Activated CD4-positive, alpha-beta T cell treated with anti-CD3 and anti-CD28 coated beads, Interleukin-2, amount 50 U/mL, for 16 hours (primary cell): ENCODE measurements around the gene NQO2.
"Not testable (repeated sequence)": the region's sequence is repeated elsewhere in the genome, so short reads cannot be mapped to it uniquely, and the experiment has no call there.

Source experiments
- DNase-seq: peaks from one replicate; pipeline ENCODE4 v3.0.0-alpha.2; 2020

The NQO2 gene

DNA sequence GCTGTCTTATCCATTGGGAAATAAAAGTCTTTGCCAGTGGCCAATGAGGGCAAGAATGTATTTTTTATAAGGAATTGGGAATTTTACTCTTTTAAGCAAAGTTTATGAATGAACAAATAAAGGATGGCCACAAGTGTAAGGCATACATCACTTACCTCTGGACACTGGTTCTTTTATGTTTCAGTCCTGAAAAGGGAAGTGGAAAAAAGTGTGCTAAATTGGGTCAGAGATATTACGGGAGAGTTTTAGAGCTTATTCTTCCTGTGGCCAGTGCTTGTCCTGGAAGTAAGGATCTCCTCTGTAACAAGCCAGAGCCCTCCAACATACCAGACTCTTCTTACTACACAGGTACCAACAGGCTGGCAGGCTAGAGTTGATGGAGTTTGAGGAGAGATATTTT lies 46.1 kb downstream of the NQO2 start:
- no peak for DNase-seq

DNA sequence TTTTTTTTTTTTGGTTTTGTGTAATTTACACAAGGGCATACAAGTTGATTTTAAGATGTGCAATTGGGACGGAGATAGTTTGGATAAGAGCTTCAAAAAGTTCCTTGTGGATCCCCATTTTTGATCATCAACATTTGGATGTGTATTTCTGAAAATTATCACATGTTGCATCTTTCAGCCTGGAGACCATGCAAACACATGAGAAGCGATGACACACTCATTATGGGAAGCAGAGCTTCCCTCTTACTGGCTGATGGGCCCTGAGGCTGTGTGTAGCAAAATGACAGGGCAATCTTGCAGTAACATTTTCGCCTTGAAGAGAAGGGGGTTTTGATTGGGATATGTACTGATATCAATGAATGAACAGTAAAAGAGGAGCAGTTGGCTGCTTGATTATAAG lies 46.6 kb downstream of the NQO2 start:
- no peak for DNase-seq

DNA sequence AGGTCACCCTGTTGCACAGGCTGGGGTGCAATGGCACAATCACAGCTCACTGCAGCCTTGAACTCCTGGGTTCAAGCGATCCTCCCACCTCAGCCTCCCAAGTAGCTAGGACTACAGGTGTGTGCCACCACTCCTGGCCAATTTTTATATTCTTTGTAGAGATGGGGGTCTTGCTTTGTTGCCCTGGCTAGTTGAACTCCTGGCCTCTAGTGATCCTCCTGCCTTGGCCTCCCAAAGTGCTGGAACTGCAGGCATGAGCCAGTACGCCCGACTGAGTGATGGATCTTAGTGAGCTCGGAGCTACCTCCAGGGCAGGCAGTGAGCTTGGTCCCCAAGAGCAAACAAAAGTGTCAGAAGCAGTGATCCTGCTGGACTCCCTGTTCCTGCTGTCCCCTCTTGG lies 48.3 kb downstream of the NQO2 start:
- not testable (repeated sequence) for DNase-seq

DNA sequence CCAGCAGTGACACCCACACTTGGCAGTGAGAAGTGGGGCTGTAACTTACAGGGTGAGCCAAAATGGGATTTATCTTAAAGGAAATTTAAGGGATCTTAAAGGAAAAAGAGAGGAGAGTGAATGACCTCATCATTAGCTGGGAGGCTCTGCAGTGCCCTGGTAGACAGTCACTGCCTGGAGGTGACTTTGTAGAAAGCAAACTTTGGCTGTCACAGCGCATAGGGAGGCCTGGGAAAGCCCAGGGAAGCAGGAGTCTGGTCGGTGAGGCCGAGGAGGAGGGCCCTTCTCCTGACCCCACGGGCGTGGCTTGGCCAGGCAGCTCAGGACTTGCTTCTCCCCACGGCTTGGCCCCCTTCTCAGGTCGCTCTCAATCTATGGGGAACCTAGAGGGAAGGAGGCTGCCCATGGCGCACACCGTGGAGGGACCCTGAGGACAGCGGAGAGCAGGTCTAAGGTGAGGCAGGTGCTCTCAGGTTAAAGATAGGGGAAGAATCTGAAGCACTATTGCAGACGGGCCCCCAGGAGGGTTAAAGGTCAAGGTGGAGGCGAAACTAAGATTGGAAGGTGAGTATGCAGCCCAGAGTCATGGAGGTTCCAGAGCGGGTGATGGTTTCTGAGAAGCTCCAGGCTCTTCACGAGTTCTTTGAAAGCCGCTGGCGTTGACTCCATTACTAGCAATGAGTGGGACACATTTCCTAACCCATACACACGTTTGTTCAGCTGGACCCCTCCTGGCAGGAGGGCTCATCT lies 53.0 kb downstream of the NQO2 start:
- DNase-seq = no peak

DNA sequence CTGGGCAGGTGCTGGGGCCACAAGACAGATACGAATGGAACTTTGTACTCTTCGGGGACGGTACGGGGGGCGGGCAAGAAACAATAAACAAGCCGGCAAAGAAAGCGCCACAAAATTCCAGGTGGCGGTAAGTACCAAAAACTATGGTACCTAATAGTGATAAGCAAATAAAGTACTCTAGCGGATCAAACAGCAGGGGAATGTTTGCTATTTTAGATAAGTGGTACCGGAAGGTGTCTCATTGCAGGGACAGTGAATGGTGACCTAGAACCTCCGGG lies 53.5 kb downstream of the NQO2 start:
- DNase-seq = no peak

DNA sequence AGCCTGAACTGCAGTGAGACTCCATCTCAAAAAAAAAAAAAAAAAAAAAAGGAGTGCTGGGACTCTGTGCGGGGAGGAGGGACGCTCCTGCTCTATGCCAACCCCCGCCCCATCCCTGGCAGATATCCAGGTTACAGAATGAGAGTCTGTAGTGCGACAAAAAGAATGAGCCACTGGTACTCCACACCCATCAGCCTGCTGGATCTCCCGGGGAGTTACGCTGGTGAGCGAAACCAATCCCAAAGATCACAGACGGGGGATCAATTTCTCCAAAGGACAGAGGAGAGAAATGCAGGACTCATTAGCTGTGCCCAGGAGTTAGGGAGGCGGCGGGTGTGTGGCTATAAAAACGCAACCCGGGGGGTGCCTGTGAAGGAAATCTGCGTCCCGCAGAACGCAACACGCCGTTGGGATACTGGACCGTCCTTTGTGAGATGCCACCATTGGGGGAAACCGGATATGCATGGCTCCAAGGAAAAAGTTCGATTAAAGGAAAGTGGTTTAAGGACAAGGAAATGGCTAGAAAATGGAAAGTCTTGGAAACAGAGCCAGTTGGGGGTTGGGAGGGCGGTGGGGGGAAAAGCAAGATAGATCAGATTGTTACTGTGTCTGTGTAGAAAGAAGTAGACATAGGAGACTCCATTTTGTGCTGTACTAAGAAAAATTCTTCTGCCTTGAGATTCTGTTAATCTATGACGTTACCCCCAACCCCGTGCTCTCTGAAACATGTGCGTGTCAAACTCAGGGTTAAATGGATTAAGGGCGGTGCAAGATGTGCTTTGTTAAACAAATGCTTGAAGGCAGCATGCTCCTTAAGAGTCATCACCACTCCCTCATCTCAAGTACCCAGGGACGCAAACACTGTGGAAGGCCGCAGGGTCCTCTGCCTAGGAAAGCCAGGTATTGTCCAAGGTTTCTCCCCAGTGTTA lies 54.8 kb downstream of the NQO2 start:
- not testable (repeated sequence) for DNase-seq

DNA sequence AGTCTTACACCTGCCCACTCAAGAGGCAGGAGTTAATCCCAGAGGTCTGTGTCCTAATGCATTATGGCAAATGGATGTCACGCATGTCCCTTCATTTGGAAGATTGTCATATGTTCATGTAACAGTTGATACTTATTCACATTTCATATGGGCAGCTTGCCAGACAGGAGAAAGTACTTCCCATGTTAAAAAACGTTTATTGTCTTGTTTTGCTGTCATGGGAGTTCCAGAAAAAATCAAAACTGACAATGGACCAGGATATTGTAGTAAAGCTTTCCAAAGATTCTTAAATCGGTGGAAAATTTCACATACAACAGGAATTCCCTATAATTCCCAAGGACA lies 55.4 kb downstream of the NQO2 start:
- DNase-seq = not testable (repeated sequence)

DNA sequence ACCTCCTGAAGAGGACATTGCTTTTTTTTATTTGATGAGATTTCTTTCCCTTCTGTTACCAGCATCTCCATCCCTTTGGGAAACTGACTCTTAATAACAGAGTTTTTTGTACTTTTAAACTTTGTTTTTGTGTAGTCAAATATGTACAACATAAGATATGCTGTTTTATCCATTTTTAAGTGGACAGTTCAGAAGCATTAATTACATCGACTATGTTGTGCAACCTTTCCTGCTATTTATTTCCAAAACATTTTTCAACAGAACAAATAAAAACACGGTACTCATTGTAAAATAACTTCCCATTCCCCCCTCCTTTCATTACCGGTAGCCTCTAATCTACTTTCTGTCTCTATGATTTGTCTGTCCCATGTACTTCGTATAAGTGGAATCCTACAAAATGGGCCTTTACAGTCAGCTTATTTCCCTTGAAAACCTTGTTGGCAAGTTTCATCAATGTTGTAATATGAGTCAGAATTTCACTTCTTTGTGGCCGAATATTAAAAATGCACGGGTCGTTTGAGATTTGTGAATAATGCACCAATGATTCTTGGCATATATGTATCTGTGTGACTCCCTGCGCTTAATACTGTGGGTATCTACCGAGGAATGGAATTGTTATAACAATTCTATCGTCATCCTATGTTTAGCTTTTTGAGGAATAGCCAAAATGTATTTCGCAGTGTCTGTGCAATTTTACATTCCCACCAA lies 57.5 kb downstream of the NQO2 start:
- DNase-seq = no peak

DNA sequence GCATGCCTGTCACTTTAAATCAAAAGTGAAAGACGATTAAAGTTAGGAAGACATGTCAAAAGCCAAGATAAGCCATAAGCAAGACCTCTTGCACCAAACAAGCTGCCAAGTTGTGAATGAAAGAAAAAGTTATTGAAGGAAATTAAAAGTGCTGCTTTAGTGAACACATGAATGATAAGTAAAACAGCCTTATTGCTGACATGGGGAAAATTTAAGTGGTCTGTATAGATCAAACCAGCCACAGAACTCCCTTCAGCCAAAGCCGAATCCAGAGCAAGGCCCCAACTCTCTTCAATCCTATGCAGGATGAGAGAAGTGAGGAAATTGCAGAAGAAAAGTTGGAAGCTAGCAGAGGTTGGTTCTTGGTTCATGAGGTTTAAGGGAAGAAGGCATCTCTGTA lies 59.3 kb downstream of the NQO2 start:
- no peak for DNase-seq

DNA sequence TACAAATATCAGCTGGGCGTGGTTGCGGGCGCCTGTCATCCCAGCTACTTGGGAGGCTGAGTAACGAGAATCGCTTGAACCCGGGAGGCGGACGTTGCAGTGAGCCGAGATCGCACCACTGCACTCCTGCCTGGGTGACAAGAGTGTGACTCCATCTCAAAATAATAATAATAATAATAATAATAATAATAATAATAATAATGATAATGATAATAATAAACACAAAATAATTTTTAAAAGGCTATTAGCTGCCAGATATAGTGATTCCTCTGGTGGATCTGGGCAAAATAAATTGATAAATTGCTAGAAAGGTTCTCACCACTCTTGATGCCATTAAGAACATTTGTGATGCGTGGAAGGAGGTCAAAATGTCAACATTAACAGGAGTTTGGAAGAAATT lies 60.4 kb downstream of the NQO2 start:
- DNase-seq = not testable (repeated sequence)

DNA sequence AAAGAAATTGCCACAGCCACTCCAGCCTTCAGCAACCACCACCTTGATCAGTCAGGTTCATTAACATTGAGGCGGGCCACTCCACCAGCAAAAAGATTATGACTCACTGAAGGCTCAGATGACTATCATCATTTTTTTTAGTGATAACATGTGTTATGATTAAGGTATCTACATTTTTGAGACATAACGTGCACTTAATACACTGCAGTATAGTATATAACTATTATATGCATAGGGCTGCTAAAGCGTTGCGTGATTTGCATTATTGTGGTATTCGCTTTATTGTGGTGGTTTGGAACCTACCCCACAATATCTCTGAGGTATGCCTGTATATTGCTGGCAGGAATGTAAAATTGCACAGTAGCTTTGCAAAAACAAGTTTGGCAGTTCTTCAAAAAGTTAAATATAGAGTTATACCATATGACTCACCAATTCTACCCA lies 61.8 kb downstream of the NQO2 start:
- DNase-seq = peak; percentile 33

DNA sequence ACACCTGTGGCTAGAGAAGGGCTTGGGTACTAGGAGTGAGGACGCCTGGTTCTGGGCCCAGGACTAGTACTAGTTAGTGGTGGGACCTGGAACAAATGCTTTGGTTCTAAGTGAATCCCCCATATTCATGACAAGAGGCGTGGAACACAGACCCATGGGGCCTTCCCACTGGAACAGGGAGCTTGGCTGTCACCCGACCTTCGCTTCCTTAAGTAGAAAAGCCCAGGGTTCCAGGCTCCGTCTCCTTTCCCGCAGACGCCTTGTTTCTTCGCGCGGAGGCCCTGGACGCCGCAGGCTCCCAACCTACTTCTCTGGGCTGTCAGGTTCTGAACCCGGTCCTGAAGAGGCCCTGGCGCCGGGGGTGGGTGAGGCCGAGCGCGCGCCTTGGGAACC lies 63.6 kb downstream of the NQO2 start:
- not testable (repeated sequence) for DNase-seq

DNA sequence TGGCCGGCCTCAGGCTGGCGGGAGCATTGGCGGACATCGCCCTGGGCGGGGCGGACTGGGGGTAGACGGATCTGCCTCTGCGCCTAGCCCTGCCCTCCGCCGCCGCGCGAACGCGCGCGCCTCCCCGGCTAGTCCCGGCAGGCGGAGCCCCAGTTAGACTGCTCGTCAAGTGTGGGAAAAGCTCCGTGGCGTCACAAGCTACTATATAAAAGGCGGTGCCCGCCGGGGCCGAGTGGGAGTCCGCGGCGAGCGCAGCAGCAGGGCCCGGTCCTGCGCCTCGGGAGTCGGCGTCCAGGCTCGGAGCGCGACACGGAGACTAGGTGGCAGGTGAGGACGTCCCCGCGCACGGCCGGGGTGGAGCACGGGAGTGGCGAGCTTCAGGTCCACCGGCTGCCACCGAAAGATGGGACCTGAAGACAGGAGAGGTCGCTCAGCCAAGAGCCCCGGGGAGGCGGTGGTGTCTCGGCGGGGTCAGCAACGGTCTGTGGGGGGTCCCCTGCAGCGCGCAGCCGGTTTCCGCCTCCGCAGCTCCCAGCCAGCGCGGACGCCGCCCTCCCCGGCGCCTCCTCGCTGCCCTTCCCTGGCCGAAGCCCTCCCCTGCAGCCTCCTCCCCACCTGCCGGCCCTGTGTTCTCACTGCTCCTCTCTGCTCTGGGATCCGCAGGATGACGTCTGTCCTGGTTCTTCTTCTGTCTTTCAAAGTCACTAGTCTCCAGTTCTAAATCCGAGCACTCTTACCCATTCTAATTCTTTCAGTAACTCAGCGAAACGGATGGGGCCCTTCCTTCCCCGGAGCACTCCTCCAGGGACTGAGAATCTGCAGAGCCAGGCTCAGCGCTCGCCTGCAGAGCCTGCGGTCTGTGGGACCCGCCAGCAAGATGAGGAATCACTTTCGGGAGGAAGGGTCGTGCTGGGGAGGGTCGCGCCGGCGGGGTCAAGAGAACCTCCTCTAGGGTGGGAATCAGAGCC lies 64.3 kb downstream of the NQO2 start:
- DNase-seq = peak; percentile 94

DNA sequence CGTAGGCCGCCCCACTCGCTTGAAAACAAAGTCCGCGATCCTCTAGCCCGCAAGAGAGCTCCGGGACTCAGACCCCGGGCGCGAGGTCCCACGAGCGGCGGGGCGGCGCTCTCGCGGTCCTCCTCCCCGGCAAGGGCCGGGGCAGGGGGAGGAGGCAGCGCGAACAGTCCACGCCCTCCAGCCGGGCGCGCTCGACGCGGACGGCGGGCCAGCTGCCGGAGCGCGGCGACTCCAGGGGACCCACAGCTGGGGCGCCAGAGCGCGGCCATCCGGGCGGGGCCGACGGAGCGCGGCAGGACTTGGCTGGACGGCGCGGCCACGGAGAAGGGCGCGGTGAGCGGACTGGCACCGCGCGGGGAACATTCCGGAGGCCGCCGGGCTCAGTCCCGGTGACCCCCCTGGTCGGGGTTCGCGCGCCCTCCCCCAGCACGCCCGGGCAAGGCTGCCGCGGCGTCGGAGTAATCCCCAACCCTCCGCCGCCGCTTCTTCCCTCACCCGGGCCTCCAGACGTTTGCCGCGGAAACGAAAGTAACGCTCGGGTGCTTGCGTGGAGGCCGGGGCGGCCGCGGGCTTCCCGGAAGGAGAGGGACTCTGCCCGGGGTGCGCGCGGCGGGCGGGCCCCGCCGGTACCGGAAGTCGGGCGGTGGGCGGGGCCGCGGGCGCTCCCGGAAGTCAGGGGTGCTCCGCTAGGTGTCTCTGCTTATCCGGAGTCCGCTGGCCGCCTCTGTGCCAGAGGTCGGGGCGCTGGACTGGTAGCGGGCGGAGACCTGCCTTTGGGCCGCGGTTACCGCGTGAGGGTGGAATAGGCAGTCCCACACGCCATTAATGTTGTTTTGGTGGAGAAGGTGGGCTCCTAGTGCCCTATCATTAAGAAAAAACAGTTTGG lies 68.9 kb downstream of the NQO2 start, which contains the start of gene RIPK1:
TSS of gene RIPK1 (plus strand) at position 166 of the 886 bp plus-strand sequence. CDS start 8,330 bp downstream, outside the sequence.
- DNase-seq = peak; percentile 95
